Measurements from ENCODE around the gene SLC22A7. TPM values are rescaled to one million over a fixed set of nuclear protein-coding genes. Genes with fewer than 3 reads are reported as not detected.
"Not testable (repeated sequence)": the region's sequence is repeated elsewhere in the genome, so short reads cannot be mapped to it uniquely, and the experiment has no call there.

The SLC22A7 gene
- total RNA-seq, 2 experiments from 2014 or later, result not detected

DNA sequence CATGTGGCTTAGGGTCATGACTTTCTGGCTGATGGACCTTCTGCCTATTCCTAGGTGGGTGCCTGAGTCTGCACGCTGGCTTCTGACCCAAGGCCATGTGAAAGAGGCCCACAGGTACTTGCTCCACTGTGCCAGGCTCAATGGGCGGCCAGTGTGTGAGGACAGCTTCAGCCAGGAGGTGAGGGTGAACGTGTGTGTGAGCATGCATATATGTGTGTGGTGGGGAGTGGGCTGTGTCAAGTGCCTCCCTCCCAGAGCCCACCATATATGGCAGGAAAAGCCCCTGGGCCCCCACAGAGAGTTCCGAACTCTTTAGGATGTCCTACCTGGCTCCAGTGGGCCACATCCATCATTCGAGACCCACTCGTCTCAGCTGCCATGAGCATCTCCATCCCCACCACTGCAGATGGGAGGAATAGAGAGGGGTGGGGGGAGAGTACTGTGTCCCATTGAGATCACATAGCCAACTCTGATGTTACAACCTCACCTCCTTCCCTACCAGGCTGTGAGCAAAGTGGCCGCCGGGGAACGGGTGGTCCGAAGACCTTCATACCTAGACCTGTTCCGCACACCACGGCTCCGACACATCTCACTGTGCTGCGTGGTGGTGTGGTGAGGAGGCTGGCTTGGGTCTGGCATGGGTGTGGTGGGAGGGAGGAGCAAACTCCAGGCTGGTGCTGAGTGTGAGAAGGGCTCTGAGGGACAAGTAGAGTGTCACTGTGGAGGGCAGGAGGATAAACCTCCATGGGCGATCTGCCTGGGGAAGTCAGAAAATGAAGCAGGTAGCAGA lies 3.2 kb downstream of the SLC22A7 start:
- Mint-ChIP-seq H3K4me1 (no peaks in the 10 kb centered on the region), H3K36me3 (ENCODE audit: low read depth) (no peaks in the 10 kb centered on the region), H3K27ac (no peak overlapping the region), H3K9me3 (no peaks in the 10 kb centered on the region), H3K4me3 (no peak overlapping the region), H3K27me3 (peaks cover 8% of the 10 kb centered on the region)
- ChIA-PET POLR2A (no interaction called here), CTCF (interaction anchor here (1.5 kb wide), 1 partner anchor 125 kb away, joined by 3 read pairs; no protein-coding TSS in a partner anchor)
- DNase-seq, result no peak

DNA sequence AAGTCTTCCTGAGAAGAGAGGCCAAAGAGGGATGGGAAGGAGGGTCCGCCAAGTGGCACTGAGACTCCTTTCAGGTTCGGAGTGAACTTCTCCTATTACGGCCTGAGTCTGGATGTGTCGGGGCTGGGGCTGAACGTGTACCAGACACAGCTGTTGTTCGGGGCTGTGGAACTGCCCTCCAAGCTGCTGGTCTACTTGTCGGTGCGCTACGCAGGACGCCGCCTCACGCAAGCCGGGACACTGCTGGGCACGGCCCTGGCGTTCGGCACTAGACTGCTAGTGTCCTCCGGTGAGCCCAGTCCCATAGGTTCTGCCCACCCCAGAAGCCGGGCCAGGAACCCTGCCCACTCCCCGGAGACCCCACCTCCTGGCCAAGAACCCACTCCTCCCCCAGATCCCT lies 4.1 kb downstream of the SLC22A7 start:
- ChIA-PET CTCF (no interaction called here), POLR2A (no interaction called here)
- no peaks in the 10 kb centered on the region for H3K36me3 Mint-ChIP-seq (ENCODE audit: low read depth)
- H3K27me3 Mint-ChIP-seq, result peaks cover 8% of the 10 kb centered on the region
- no peaks in the 10 kb centered on the region for H3K9me3 Mint-ChIP-seq
- no peaks in the 10 kb centered on the region for H3K4me1 Mint-ChIP-seq
- no peak overlapping the region for H3K4me3 Mint-ChIP-seq
- no peak for DNase-seq
- no peak overlapping the region for H3K27ac Mint-ChIP-seq

DNA sequence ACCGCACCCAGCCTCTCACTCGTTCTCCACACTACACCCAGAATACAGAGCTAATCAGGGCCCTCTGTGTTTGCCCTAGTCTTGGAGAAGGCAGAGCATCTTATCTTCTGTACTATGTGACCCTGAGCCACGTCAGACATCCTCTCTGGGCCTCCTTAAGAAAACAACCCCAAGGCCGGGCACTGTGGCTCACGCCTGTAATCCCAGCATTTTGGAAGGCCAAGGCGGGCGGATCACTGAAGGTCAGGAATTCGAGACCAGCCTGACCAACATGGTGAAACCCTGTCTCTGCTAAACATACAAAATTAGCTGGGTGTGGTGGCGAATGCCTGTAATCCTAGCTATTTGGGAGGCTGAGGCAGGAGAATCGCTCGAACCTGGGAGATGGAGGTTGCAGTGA lies 4.9 kb downstream of the SLC22A7 start:
- H3K27me3 Mint-ChIP-seq; DNase-seq; H3K36me3 Mint-ChIP-seq (ENCODE audit: low read depth); CTCF ChIA-PET; H3K4me1 Mint-ChIP-seq; POLR2A ChIA-PET; H3K4me3 Mint-ChIP-seq; H3K27ac Mint-ChIP-seq; H3K9me3 Mint-ChIP-seq: not testable (repeated sequence)

DNA sequence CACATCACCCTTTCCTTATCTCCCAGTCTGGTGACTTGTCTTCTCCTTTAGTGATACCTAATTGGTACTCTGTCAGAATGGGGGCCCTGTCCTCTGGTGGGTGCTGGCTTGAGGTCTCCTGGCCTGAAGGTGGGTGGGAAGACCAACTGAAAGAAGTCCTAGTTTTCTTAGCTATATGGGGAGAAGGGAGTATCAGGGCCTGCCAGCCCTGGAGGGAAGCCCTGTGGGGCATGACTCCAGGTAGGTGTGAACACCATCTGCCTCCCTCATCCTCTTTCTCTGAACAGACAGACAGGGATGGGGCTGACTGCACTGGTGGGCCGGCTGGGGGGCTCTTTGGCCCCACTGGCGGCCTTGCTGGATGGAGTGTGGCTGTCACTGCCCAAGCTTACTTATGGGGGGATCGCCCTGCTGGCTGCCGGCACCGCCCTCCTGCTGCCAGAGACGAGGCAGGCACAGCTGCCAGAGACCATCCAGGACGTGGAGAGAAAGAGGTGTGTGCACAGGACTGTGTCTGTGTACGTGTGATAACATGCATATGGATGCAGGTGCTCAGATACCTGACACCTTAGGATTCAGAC lies 5.8 kb downstream of the SLC22A7 start:
- CTCF ChIA-PET, result no interaction called here
- H3K36me3 Mint-ChIP-seq (ENCODE audit: low read depth), result no peaks in the 10 kb centered on the region
- H3K4me1 Mint-ChIP-seq, result peaks cover 5% of the 10 kb centered on the region
- DNase-seq, result no peak
- H3K27me3 Mint-ChIP-seq, result peaks cover 5% of the 10 kb centered on the region
- no peaks in the 10 kb centered on the region for H3K9me3 Mint-ChIP-seq
- no peak overlapping the region for H3K27ac Mint-ChIP-seq
- H3K4me3 Mint-ChIP-seq, result no peak overlapping the region
- POLR2A ChIA-PET, result no interaction called here

DNA sequence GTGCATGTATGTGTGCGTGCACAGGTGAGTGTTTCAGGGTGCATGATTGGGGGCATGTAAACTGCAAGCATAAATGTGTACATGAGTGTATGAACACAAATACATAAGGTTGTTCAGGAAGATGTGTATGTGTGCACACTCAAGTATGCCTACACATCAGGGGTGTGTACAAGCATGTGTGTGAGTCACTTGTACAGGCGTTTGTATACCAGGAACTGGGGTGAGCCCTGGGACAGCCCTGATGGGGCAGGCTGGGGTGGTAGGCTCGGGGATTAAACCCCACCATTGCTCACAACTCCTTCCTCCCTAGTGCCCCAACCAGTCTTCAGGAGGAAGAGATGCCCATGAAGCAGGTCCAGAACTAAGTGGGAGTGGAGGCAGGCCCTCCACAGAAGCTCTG lies 6.3 kb downstream of the SLC22A7 start:
- ChIA-PET CTCF (no interaction called here), POLR2A (no interaction called here)
- H3K27me3 Mint-ChIP-seq, result peaks cover 5% of the 10 kb centered on the region
- no peak overlapping the region for H3K4me3 Mint-ChIP-seq
- no peaks in the 10 kb centered on the region for H3K9me3 Mint-ChIP-seq
- H3K36me3 Mint-ChIP-seq (ENCODE audit: low read depth), result no peaks in the 10 kb centered on the region
- H3K4me1 Mint-ChIP-seq, result peaks cover 10% of the 10 kb centered on the region
- no peak for DNase-seq
- H3K27ac Mint-ChIP-seq, result no peak overlapping the region

DNA sequence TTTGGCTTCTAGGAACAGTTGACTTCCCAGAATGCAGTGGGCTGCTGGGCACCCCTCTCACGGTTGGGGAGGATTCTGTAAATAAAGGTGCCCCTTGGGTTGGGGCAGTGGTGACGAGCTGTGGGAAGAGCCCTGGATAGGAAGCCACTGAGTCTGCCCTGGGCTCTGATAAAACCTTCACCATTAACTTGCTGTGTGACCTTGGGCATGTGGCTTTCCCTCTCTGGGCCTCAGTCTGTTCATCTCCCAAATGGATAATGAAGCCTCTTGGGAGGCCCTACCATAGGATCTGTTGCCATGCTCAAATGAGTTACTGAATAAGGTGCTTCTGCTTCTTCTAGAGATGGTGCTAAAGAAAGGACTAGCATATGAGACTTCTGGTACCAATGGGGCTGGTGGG lies 6.8 kb downstream of the SLC22A7 start:
- H3K4me1 Mint-ChIP-seq, result peaks cover 10% of the 10 kb centered on the region
- no peak overlapping the region for H3K4me3 Mint-ChIP-seq
- H3K36me3 Mint-ChIP-seq (ENCODE audit: low read depth), result no peaks in the 10 kb centered on the region
- H3K27ac Mint-ChIP-seq, result no peak overlapping the region
- H3K9me3 Mint-ChIP-seq, result no peaks in the 10 kb centered on the region
- ChIA-PET CTCF (interaction anchor here (0.6 to 1.5 kb wide), 2 partner anchors 25 to 85 kb away, joined by 3 read pairs; no protein-coding TSS in a partner anchor), POLR2A (no interaction called here)
- no peak for DNase-seq
- H3K27me3 Mint-ChIP-seq, result peaks cover 5% of the 10 kb centered on the region

DNA sequence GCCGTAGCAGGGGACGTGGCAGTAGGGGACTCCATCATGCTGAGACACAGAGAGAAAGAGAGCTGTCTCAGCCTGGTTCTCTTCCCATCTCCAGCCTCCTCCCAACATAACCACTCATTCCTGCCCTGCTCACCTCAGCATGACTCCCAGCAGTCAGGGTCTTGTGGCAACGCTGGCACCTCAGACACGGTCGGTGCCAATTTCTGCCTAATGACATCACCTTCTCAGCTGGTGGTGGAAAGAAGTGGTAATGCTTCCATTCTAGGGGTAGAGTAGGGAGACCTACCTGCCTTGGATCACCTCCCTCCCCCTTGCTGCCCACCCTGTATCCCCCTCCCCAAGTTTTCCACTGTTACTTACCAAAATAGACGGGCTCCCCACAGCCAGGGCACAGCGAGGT lies 8.0 kb downstream of the SLC22A7 start:
- Mint-ChIP-seq H3K27ac (no peak overlapping the region), H3K9me3 (no peaks in the 10 kb centered on the region), H3K27me3 (peaks cover 6% of the 10 kb centered on the region), H3K4me3 (no peak overlapping the region), H3K4me1 (peaks cover 10% of the 10 kb centered on the region), H3K36me3 (ENCODE audit: low read depth) (no peaks in the 10 kb centered on the region)
- DNase-seq, result no peak
- CTCF ChIA-PET, result interaction anchor here (1.5 to 3.3 kb wide), 3 partner anchors 9 to 84 kb away, joined by 3 to 16 read pairs (median 5); no protein-coding TSS in a partner anchor
- POLR2A ChIA-PET, result no interaction called here

DNA sequence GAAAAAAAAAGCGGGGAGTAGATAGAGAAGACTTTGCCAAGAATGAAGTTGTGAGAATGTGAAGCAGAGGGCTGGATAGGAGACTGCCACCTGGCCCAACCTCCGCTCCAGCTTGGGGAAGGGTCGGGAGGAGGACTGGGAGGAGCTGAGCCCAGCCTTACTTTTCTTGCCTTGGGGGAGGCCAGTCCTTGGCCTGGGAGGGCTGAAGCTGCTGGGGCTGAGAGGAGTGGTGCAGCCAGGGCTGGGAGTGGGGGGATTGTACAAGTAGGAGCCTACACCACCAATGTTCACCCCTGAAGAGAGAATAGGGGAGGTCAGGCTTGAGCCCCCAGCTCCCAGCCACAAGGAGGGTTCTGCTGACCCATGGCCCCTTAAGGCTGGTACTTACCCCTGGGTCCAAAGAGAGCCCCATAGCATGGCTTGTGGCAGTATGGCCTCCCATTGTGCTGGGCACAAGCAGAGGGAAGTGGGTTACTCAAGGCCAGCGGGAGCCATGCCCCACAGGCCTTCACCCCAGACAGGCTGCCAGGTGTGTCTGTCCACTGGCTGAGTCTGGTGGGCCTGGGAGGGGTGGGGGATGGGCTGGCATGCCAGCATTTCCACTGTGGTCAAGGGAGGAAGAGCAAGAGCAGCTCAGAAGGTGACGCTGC lies 9.5 kb downstream of the SLC22A7 start:
- Mint-ChIP-seq H3K27me3 (peaks cover 6% of the 10 kb centered on the region), H3K9me3 (no peaks in the 10 kb centered on the region), H3K4me3 (no peak overlapping the region), H3K4me1 (peaks cover 10% of the 10 kb centered on the region), H3K36me3 (ENCODE audit: low read depth) (no peaks in the 10 kb centered on the region), H3K27ac (no peak overlapping the region)
- no peak for DNase-seq
- POLR2A ChIA-PET, result interaction anchor here (0.6 kb wide), 1 partner anchor 20 kb away, joined by 3 read pairs; no protein-coding TSS in a partner anchor
- CTCF ChIA-PET, result interaction anchor here (0.5 to 3.3 kb wide), 15 partner anchors 9 to 1120 kb away, joined by 3 to 16 read pairs (median 5); partner anchors contain the start of gene SLC22A7

DNA sequence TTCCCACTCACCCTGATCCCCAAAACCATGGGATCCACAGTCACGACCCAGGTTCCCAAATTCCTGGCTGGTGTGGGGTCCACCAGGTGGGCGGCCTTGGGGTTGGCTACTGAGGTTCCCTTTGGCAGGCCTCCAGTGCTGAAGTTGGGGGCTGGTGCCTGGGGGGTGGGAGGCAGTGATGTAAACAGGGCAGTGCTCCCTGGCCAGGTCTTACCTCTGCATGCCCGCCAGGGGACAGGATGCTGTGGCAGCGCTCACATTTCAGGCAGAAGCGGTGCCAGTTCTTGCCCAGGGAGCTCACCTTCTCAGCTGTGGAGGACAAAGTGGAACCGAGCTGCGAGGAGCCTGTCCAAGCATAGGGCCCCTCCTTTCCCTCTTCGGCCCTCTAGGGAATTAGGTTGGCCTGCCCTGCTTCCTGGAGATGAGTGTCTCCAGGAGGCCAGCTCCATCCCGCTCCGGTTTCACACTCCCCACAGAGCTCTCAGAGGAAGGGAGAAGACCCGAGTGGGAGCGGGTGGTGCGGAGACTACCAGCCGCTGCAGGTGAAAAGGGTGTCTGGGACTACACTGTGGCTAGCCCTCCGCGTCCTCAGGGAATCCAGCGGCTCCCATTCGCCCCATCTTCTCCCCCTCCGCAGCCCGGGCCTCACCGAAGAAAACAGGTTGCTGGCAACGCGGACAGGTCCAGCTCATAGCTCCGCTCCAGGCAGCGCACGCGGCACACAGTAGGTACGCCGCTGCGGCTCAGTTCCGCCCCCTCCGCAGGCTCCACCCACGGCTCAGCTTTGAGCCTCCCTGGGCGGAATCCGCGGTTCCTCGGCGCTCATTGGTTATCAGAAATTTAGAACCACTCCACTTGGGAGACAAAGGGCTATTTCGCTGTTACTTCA lies 10.3 kb downstream of the SLC22A7 start, which contains the start of gene CRIP3:
TSS of gene CRIP3 (minus strand) at position 726 of the 889 bp plus-strand sequence. CDS start at position 692, 34 bp downstream.
- CTCF ChIA-PET, result interaction anchor here (0.5 to 3.3 kb wide), 17 partner anchors 9 to 1121 kb away, joined by 3 to 16 read pairs (median 4); partner anchors contain the start of gene SLC22A7
- H3K27ac Mint-ChIP-seq, result no peak within 1 kb of the TSS
- DNase-seq, result peak; percentile 53
- peaks cover 10% of the 10 kb centered on the region for H3K4me1 Mint-ChIP-seq
- H3K27me3 Mint-ChIP-seq, result peaks cover 7% of the 10 kb centered on the region
- no peaks in the 10 kb centered on the region for H3K36me3 Mint-ChIP-seq (ENCODE audit: low read depth)
- POLR2A ChIA-PET, result interaction anchor here (0.6 to 0.8 kb wide), 2 partner anchors 89 to 149 kb away, joined by 4 to 7 read pairs; no protein-coding TSS in a partner anchor
- no peaks in the 10 kb centered on the region for H3K9me3 Mint-ChIP-seq
- peak within 1 kb of the TSS; percentile 69 for H3K4me3 Mint-ChIP-seq

DNA sequence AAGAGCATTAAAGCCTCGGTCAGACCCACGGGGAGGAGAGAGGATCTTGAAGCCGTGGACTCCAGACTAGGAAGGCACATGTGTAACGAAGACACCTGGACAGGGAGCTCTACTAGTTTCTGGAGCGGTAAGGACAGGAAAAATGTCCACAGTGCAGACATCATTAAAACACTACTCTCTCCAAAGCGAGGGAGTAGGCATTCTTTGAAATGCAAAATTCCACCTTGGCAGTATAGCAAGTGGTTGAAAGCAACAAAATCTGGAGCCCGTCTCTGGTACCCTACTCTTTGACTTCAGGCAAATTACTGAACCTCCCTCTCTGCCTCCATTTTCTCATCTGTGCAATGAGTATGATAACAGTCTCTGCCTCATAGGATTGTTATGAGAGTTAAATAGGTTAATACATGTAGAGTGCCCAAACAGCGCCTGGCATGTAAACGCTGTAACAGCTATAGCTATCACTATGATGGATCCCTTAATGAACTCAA lies 11.0 kb downstream of the SLC22A7 start:
- Mint-ChIP-seq H3K36me3 (ENCODE audit: low read depth) (no peaks in the 10 kb centered on the region), H3K27ac (no peak overlapping the region), H3K9me3 (no peaks in the 10 kb centered on the region), H3K4me3 (peak overlapping the region; percentile 69), H3K4me1 (peaks cover 10% of the 10 kb centered on the region), H3K27me3 (peaks cover 7% of the 10 kb centered on the region)
- CTCF ChIA-PET, result interaction anchor here (0.6 to 3.3 kb wide), 11 partner anchors 9 to 770 kb away, joined by 3 to 16 read pairs (median 5); partner anchors contain the start of gene SLC22A7
- POLR2A ChIA-PET, result interaction anchor here (0.6 to 0.8 kb wide), 2 partner anchors 89 to 148 kb away, joined by 4 to 7 read pairs; no protein-coding TSS in a partner anchor
- no peak for DNase-seq

DNA sequence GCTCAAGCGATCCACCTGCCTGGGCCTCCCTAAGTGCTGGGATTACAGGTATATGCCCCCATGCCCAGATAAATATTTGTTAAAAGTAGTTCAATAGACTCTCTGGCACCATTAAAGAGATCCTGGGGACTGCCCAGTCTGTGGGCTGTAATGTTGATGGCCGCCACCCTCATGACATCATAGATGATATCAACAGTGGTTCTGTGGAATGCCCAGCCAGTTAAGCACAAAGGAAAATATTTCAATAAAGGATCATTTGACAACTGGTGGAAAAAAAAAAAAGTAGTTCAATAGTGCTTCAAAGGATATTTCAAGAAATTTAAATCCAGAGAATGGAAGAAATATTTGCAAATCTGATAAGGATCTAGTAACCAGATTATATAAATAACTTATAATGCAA lies 12.1 kb downstream of the SLC22A7 start:
- DNase-seq, result no peak
- H3K4me1 Mint-ChIP-seq, result peaks cover 10% of the 10 kb centered on the region
- POLR2A ChIA-PET, result no interaction called here
- no peak overlapping the region for H3K4me3 Mint-ChIP-seq
- CTCF ChIA-PET, result no interaction called here
- no peak overlapping the region for H3K27ac Mint-ChIP-seq
- no peaks in the 10 kb centered on the region for H3K9me3 Mint-ChIP-seq
- peaks cover 7% of the 10 kb centered on the region for H3K27me3 Mint-ChIP-seq
- H3K36me3 Mint-ChIP-seq (ENCODE audit: low read depth), result no peaks in the 10 kb centered on the region

DNA sequence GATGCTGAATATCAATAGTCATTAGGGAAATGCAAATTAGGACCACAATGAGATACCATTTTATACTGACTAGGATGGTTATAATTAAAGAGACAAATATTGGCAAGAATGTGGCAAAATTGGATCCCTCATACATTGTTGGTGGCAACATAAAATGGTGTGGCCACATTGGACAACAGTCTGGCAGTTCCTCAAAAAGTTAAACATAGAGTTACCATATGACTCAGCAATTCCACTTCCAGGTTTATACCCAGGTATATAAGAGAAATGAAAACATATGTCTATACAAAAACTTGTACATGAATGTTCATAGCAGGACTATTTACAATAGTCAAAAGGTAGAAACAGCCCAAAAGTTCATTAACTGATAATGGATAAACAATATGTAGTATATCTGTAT lies 12.6 kb downstream of the SLC22A7 start:
- Mint-ChIP-seq H3K4me3 (no peak overlapping the region), H3K36me3 (ENCODE audit: low read depth) (no peaks in the 10 kb centered on the region), H3K27ac (no peak overlapping the region), H3K27me3 (peaks cover 7% of the 10 kb centered on the region), H3K9me3 (no peaks in the 10 kb centered on the region), H3K4me1 (peaks cover 10% of the 10 kb centered on the region)
- DNase-seq, result no peak
- ChIA-PET CTCF (no interaction called here), POLR2A (no interaction called here)

Data from activated CD4-positive, alpha-beta T cell treated with anti-CD3 and anti-CD28 coated beads, Interleukin-2, amount 10 ng/mL, durations not matched to agents 7 days and 5 days (primary cell).